HFFc6 (cell line): ENCODE measurements around the gene POLR2I. TPM values are rescaled to one million over a fixed set of nuclear protein-coding genes. Genes with fewer than 3 reads are reported as not detected.
"Not testable (repeated sequence)": the region's sequence is repeated elsewhere in the genome, so short reads cannot be mapped to it uniquely, and the experiment has no call there.

ENCODE experiments used
- DNase-seq: peaks from one replicate; pipeline ENCODE4 v3.0.0-alpha.2; 2018
- H3K27ac Mint-ChIP-seq: 2 replicates; pipeline ENCODE4 v1.8.0; 2020; ENCODE audit warnings: mild to moderate bottlenecking, mixed read lengths
- H3K27me3 Mint-ChIP-seq: 2 replicates; pipeline ENCODE4 v1.8.0; 2021; ENCODE audit warnings: mild to moderate bottlenecking, moderate library complexity, mixed read lengths; ENCODE audit not compliant: insufficient read depth
- H3K36me3 Mint-ChIP-seq: 2 replicates; pipeline ENCODE4 v1.8.0; 2021; ENCODE audit warnings: low read depth, mixed read lengths
- H3K4me1 Mint-ChIP-seq: 2 replicates; pipeline ENCODE4 v1.8.0; 2020; ENCODE audit warnings: low read depth, mixed read lengths
- H3K4me3 Mint-ChIP-seq: 2 replicates; pipeline ENCODE4 v1.8.0; 2020; ENCODE audit warnings: mild to moderate bottlenecking, moderate library complexity, mixed read lengths
- H3K9me3 Mint-ChIP-seq: 2 replicates; pipeline ENCODE4 v1.8.0; 2020; ENCODE audit warnings: mild to moderate bottlenecking, mixed read lengths
- CTCF ChIP-seq: fragments of 200-600 bp; sonication (generic); IDR thresholded peaks from 2 replicates; pipeline ENCODE4 v1.5.0; 2021; ENCODE audit warnings: antibody characterized with exemption, mild to moderate bottlenecking
- total RNA-seq, 6 experiments: library from RNA; stranded (reverse); fragmentation: NEBNext Ultra II Directional; extraction: Animal tissue kit (Norgen Biotek cat#: 25700); gene quantifications; 2 replicates in 1 of 6; 3 replicates in 5 of 6; pipeline ENCODE4 v1.2.3, GENCODE V29; 2021

The POLR2I gene
- total RNA-seq, 6 experiments from 2014 or later: 64.1 to 75.1 (median 69.2) TPM

GRCh38 chr19:36139120-36139472 is 24.4 kb upstream of the POLR2I start:
- peaks cover 26% of the 10 kb centered on the region for H3K36me3 Mint-ChIP-seq
- peaks cover 5% of the 10 kb centered on the region for H3K9me3 Mint-ChIP-seq
- H3K4me1 Mint-ChIP-seq: peaks cover 33% of the 10 kb centered on the region
- DNase-seq: no peak
- peaks cover 10% of the 10 kb centered on the region for H3K27me3 Mint-ChIP-seq
- peak overlapping the region; percentile 97 for H3K27ac Mint-ChIP-seq
- H3K4me3 Mint-ChIP-seq: peak overlapping the region; percentile 98
- no peak for TF ChIP-seq CTCF

GRCh38 chr19:36136964-36137686 is 22.4 kb upstream of the POLR2I start:
- Mint-ChIP-seq H3K4me1 (peaks cover 41% of the 10 kb centered on the region), H3K36me3 (peaks cover 19% of the 10 kb centered on the region), H3K27me3 (peaks cover 10% of the 10 kb centered on the region), H3K4me3 (peak overlapping the region; percentile 53), H3K27ac (peak overlapping the region; percentile 57), H3K9me3 (peaks cover 5% of the 10 kb centered on the region)
- TF ChIP-seq CTCF: no peak
- peak; percentile 58 for DNase-seq

- peaks cover 30% of the 10 kb centered on the region for H3K4me1 Mint-ChIP-seq
- not testable (repeated sequence) for H3K27ac Mint-ChIP-seq, H3K4me3 Mint-ChIP-seq, H3K27me3 Mint-ChIP-seq, DNase-seq, H3K9me3 Mint-ChIP-seq, H3K36me3 Mint-ChIP-seq
These were observed 20.2 kb upstream of the POLR2I start for GRCh38 chr19:36134867-36135266.

GRCh38 chr19:36131221-36131620 is 16.5 kb upstream of the POLR2I start:
- not testable (repeated sequence) for H3K27me3 Mint-ChIP-seq, H3K9me3 Mint-ChIP-seq, H3K36me3 Mint-ChIP-seq, DNase-seq, H3K4me3 Mint-ChIP-seq, H3K27ac Mint-ChIP-seq
- peaks cover 24% of the 10 kb centered on the region for H3K4me1 Mint-ChIP-seq

- DNase-seq: no peak
- H3K27me3 Mint-ChIP-seq: no peaks in the 10 kb centered on the region
- H3K27ac Mint-ChIP-seq: peak overlapping the region; percentile 93
- no peaks in the 10 kb centered on the region for H3K9me3 Mint-ChIP-seq
- H3K4me3 Mint-ChIP-seq: peak overlapping the region; percentile 91
- H3K36me3 Mint-ChIP-seq: peaks cover 7% of the 10 kb centered on the region
- no peak for TF ChIP-seq CTCF
- peaks cover 15% of the 10 kb centered on the region for H3K4me1 Mint-ChIP-seq
These were observed 13.7 kb upstream of the POLR2I start for GRCh38 chr19:36128392-36128736.

- Mint-ChIP-seq H3K36me3 (peaks cover 13% of the 10 kb centered on the region), H3K27me3 (no peaks in the 10 kb centered on the region), H3K9me3 (no peaks in the 10 kb centered on the region), H3K27ac (peak overlapping the region; percentile 21; the same call in 1 of the 2 replicates), H3K4me3 (no peak overlapping the region), H3K4me1 (peaks cover 6% of the 10 kb centered on the region)
- DNase-seq: no peak
- no peak for TF ChIP-seq CTCF
These were observed 10.9 kb upstream of the POLR2I start for GRCh38 chr19:36125557-36125956.
